ENCODE results near the gene CREB3L2. TPM values are rescaled to one million over a fixed set of nuclear protein-coding genes. Genes with fewer than 3 reads are reported as not detected.

The CREB3L2 gene
- total RNA-seq, 1 donor from 2014 or later: 28.2 TPM

DNA sequence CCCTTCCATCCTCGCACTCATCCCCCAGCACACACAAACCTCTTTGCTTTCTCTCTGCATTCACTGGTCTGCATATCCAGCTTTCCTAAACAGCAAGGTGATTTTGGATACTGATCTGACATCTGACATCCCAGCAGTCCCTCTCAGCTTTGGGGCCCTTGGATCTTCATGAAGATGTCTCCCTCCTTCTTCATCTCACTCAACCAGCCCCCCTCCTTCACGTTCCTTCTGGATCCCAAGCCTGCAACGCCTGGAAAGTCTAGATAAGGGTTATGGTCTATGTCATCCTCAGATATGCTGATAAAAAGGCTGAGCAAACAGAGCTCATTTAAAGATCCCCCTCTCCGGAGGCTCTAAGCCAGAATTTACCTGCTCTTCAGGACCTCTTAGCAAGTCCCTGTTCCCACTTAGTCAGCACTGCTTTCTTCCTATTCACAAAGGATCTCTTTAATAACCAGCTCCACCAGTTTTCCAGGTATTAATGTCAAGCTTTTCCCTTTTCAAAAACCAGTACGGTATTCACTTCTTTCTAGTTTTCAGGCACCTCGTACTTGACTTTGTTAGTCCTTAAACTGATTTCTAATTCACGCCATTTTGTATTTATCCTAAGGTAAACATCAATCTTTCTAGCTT lies 38.9 kb downstream of the CREB3L2 start:
- Histone ChIP-seq H3K4me3 (ENCODE audit: low read depth, low read length) (no peak overlapping the region), H3K27me3 (ENCODE audit: control insufficient read depth, insufficient read depth, low read length) (no peaks in the 10 kb centered on the region), H3K36me3 (ENCODE audit: control insufficient read depth, insufficient read depth, low read length) (no peaks in the 10 kb centered on the region)
- DNase-seq (ENCODE audit: low read depth): no peak
- TF ChIP-seq CTCF (IDR thresholded peaks at IDR 0.05; ENCODE audit: insufficient read depth, low read length, poor library complexity, severe bottlenecking): no peak

- Histone ChIP-seq H3K36me3 (ENCODE audit: control insufficient read depth, insufficient read depth, low read length) (no peaks in the 10 kb centered on the region), H3K4me3 (ENCODE audit: low read depth, low read length) (no peak overlapping the region), H3K27me3 (ENCODE audit: control insufficient read depth, insufficient read depth, low read length) (no peaks in the 10 kb centered on the region)
- TF ChIP-seq CTCF (IDR thresholded peaks at IDR 0.05; ENCODE audit: insufficient read depth, low read length, poor library complexity, severe bottlenecking): no peak
- no peak for DNase-seq (ENCODE audit: low read depth)
Measured at GRCh38 chr7:137962491-137962874, 39.4 kb downstream of the CREB3L2 start.

DNA sequence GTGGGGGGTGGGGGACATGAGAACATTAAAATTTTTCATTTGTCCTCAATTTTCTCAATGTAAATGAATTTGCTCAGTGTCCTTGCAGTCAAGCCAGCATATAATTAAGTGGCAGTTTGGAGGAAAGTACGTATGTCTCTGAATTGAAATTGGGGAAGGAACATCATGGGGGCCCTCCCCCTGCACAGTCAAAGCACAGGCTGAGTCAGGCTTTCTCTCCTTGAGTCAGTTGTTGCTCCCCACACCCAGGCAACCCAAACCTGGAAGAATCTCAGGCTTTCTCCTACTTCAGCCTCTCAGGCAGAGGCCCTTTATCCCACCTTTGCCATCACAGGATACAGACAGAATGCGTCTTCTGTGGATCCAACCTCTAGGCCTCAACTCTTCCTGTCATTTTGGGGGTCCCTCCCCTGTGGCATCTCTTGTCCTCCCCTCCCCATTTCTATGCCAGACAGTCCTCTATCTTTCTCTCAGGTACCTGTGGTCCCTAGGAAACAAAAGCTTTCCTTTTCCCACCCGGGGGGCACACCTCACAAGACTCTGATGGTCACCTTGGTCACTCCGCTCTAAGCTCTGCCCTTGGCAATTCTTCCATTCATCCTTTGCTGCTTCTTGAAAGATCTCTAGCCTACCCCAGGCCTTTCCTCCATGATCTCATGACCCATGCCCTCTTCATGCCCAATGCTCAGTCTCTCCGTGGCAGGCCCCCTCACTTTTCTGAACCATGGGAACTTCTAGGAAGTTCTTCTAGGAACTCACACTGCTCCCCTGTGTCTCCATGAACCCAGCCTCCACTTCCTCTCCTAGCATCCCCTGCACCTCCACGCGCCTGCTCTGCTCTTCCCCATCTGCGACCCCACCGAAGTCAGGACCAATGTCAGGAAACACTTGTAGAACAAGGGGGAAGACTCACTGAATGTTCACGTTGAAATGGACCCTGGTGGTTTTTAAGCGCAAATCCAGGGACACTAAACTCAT lies 40.4 kb downstream of the CREB3L2 start:
- H3K4me3 ChIP-seq (ENCODE audit: low read depth, low read length): no peak overlapping the region
- no peak for DNase-seq (ENCODE audit: low read depth)
- TF ChIP-seq CTCF (IDR thresholded peaks at IDR 0.05; ENCODE audit: insufficient read depth, low read length, poor library complexity, severe bottlenecking): no peak

GRCh38 chr7:137960020-137960419 lies 41.9 kb downstream of the CREB3L2 start:
- no peak overlapping the region for H3K4me3 ChIP-seq (ENCODE audit: low read depth, low read length)
- H3K36me3 ChIP-seq (ENCODE audit: control insufficient read depth, insufficient read depth, low read length): no peaks in the 10 kb centered on the region
- no peaks in the 10 kb centered on the region for H3K27me3 ChIP-seq (ENCODE audit: control insufficient read depth, insufficient read depth, low read length)
- no peak for DNase-seq (ENCODE audit: low read depth)
- no peak for TF ChIP-seq CTCF (IDR thresholded peaks at IDR 0.05; ENCODE audit: insufficient read depth, low read length, poor library complexity, severe bottlenecking)

More for the DNA sequence above, 40.4 kb downstream of the CREB3L2 start:
- no peaks in the 10 kb centered on the region for H3K27me3 ChIP-seq (ENCODE audit: control insufficient read depth, insufficient read depth, low read length)
- no peaks in the 10 kb centered on the region for H3K36me3 ChIP-seq (ENCODE audit: control insufficient read depth, insufficient read depth, low read length)

DNA sequence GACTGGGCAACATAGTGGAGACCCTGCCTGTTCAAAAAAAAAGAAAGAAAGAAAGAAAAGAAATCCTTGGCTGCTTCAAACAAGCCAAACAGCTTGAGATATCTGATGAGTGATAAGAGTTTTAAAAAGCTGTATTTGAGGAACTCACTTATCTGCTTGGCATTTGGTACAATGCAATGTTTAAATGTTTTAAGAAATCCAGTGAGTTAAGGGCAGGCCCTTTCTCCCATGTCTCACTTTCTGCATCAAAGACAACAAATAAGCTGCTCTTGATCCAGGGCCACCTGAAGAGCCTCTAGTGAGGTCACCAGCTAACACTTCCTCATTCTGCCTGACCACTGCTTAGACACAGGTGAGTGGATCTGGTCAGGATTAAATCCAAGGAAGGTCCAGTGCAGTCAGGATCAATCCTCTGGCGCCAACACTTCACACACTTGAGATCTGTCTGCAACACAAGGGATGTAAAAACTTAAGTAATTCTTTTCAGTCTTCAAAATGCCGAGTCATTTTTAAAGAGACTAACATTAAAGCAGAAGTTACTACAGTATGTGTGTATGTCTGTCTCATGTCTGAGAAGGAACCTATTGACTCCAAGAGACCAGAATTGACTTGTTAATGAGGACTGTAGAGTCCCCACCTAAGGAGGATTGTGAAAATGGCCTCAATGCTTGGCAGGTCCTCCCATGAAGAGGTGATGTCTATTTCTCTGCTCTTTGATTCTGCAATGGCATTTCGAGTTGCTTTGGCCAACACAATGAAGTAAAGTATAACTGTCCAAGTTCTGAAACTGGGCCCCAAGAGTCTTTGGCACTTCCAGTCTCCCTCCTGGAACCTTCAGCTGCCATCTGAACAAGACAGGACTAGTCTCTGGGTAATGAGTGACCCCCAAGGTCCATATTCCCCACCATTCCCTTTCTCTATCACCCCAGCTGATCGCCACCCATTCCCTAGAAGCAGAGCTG lies 43.1 kb downstream of the CREB3L2 start:
- no peak overlapping the region for H3K4me3 ChIP-seq (ENCODE audit: low read depth, low read length)
- H3K36me3 ChIP-seq (ENCODE audit: control insufficient read depth, insufficient read depth, low read length): no peaks in the 10 kb centered on the region
- H3K27me3 ChIP-seq (ENCODE audit: control insufficient read depth, insufficient read depth, low read length): no peaks in the 10 kb centered on the region
- no peak for TF ChIP-seq CTCF (IDR thresholded peaks at IDR 0.05; ENCODE audit: insufficient read depth, low read length, poor library complexity, severe bottlenecking)
- DNase-seq (ENCODE audit: low read depth): no peak
